HG03064 (cell line): ENCODE data around the gene MYOG.

Experiments used
- ATAC-seq: cut with Tn5 transposase; IDR thresholded peaks from one replicate; pipeline ENCODE4 v1.9.1; 2021; ENCODE audit warnings: low read depth; ENCODE audit not compliant: unreplicated experiment

Gene MYOG

GRCh38 chr1:203091199-203091477, 5.3 kb upstream of the MYOG start:
- ATAC-seq: no peak

- ATAC-seq: no peak
Observed at GRCh38 chr1:203090421-203091198, 4.8 kb upstream of the MYOG start.

- no peak for ATAC-seq
Observed at GRCh38 chr1:203089651-203090045, 3.8 kb upstream of the MYOG start.

- no peak for ATAC-seq
Observed at GRCh38 chr1:203089001-203089650, 3.3 kb upstream of the MYOG start.

GRCh38 chr1:203088441-203088840, 2.6 kb upstream of the MYOG start:
- ATAC-seq: no peak

- ATAC-seq: no peak
Observed at GRCh38 chr1:203086992-203087763, 1.4 kb upstream of the MYOG start.

- ATAC-seq: no peak
Observed at GRCh38 chr1:203084588-203085527, 954 bp downstream of the MYOG start.

- ATAC-seq: no peak
Observed at GRCh38 chr1:203083463-203083921, 2.3 kb downstream of the MYOG start.

GRCh38 chr1:203082571-203083462, 3.0 kb downstream of the MYOG start:
- no peak for ATAC-seq

GRCh38 chr1:203082231-203082505, 3.6 kb downstream of the MYOG start:
- ATAC-seq: no peak

GRCh38 chr1:203081465-203082230, 4.2 kb downstream of the MYOG start:
- no peak for ATAC-seq

GRCh38 chr1:203080456-203080855, 5.4 kb downstream of the MYOG start:
- no peak for ATAC-seq

GRCh38 chr1:203078478-203078877, 7.3 kb downstream of the MYOG start:
- no peak for ATAC-seq

GRCh38 chr1:203077956-203078355, 7.9 kb downstream of the MYOG start:
- no peak for ATAC-seq

- ATAC-seq: no peak
Observed at GRCh38 chr1:203077367-203077766, 8.4 kb downstream of the MYOG start.

GRCh38 chr1:203076031-203076511, 9.7 kb downstream of the MYOG start:
- ATAC-seq: no peak

- ATAC-seq: no peak
Observed at GRCh38 chr1:203075236-203076030, 10.4 kb downstream of the MYOG start.

- ATAC-seq: no peak
Observed at GRCh38 chr1:203074610-203075009, 11.2 kb downstream of the MYOG start.
